BJ (cell line): ENCODE measurements around the gene USP22. TPM values are rescaled to one million over a fixed set of nuclear protein-coding genes. Genes with fewer than 3 reads are reported as not detected.

Experiments
- CTCF ChIA-PET: fragments of 350-600 bp; formaldehyde crosslinking; extraction: SDS; loops from one replicate; lab custom pipeline; 2021; ENCODE audit warnings: antibody characterized with exemption, inconsistent platforms; lab: Yijun Ruan, JAX
- POLR2A ChIA-PET: fragments of 300-600 bp; sonication (Branson Sonifier 250); formaldehyde crosslinking; extraction: SDS; loops from one replicate; lab custom pipeline; 2021; ENCODE audit warnings: antibody characterized with exemption; lab: Charles Lee
- DNase-seq: peaks from one replicate; pipeline ENCODE4 v3.0.0-alpha.2; 2011; ENCODE audit warnings: low read depth
- H3K27me3 ChIP-seq: 2 replicates; pipeline ENCODE4 v1.6.0; 2011; ENCODE audit warnings: low read length; ENCODE audit not compliant: control insufficient read depth, insufficient read depth
- H3K36me3 ChIP-seq: 2 replicates; pipeline ENCODE4 v1.5.1; 2011; ENCODE audit warnings: low read length; ENCODE audit not compliant: control insufficient read depth, insufficient read depth
- H3K4me3 ChIP-seq: 2 replicates; pipeline ENCODE4 v1.5.1; 2011; ENCODE audit warnings: low read depth, mild to moderate bottlenecking, control low read depth, low read length
- polyA plus RNA-seq: library from polyadenylated mRNA; depleted of rRNA; stranded (reverse); fragments of >200 nt; gene quantifications from 2 replicates; pipeline ENCODE4 v1.2.3, GENCODE V29; 2011
- TF ChIP-seq, protein P1 (sequence below): IDR thresholded peaks from 2 replicates; pipeline ENCODE4 v1.5.1; 2011; ENCODE audit warnings: low read depth, mild to moderate bottlenecking, control low read depth, inconsistent platforms, low read length, moderate library complexity; ENCODE audit not compliant: insufficient read depth

USP22 gene
- polyA plus RNA-seq, 1 experiment = 212 TPM

DNA sequence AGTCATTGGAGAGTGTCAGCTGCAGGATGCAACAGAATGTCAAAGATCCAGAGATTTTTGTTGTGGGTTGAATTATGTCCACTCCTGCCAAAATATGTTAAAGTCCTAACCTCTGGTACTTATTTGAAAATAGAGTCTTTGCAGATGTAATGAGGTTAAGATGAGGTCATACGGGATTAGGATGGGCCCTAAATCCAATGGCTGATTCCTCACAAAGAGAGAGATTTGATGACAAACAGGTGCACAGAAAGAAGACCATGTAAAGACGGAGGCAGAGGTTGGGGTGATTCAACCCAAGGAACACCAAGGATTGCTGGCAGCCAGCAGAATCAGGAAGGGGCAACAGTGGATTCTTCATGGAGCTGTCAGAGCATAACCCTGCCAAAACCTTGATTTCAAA, 34.5 kb upstream of the USP22 start:
- ChIA-PET CTCF (interaction anchor here (1.0 to 1.4 kb wide), 2 partner anchors 17 to 42 kb away, joined by 3 to 5 read pairs; no protein-coding TSS in a partner anchor), POLR2A (no interaction called here)
- Histone ChIP-seq H3K4me3 (no peak overlapping the region), H3K36me3 (no peaks in the 10 kb centered on the region), H3K27me3 (0 out of 2 replicates have a peak, but pooled peaks cover 2% of the 10 kb centered on the region)
- DNase-seq = no peak
- TF ChIP-seq, protein P1, sequence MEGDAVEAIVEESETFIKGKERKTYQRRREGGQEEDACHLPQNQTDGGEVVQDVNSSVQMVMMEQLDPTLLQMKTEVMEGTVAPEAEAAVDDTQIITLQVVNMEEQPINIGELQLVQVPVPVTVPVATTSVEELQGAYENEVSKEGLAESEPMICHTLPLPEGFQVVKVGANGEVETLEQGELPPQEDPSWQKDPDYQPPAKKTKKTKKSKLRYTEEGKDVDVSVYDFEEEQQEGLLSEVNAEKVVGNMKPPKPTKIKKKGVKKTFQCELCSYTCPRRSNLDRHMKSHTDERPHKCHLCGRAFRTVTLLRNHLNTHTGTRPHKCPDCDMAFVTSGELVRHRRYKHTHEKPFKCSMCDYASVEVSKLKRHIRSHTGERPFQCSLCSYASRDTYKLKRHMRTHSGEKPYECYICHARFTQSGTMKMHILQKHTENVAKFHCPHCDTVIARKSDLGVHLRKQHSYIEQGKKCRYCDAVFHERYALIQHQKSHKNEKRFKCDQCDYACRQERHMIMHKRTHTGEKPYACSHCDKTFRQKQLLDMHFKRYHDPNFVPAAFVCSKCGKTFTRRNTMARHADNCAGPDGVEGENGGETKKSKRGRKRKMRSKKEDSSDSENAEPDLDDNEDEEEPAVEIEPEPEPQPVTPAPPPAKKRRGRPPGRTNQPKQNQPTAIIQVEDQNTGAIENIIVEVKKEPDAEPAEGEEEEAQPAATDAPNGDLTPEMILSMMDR = no peak

DNA sequence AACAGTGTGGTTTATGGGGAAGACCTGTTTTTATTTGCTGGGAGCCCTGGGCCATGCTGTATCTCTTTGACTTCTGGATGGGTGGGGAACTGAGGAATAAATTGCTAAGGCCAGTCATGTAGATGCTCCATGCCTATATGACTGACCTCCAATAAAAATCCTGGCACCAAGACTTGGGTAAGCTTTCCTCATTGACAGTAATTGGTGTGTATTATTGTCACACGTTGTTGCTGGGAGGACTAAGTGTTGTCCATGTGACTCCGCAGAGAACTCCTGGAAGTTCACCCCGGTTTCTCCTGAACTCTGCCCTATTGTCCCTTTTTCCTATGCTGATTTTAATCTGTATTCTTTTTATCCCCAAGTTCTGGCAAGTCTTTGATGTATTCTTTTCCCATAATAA, 33.4 kb upstream of the USP22 start:
- POLR2A ChIA-PET = no interaction called here
- no peak overlapping the region for H3K4me3 ChIP-seq
- 0 out of 2 replicates have a peak, but pooled peaks cover 2% of the 10 kb centered on the region for H3K27me3 ChIP-seq

DNA sequence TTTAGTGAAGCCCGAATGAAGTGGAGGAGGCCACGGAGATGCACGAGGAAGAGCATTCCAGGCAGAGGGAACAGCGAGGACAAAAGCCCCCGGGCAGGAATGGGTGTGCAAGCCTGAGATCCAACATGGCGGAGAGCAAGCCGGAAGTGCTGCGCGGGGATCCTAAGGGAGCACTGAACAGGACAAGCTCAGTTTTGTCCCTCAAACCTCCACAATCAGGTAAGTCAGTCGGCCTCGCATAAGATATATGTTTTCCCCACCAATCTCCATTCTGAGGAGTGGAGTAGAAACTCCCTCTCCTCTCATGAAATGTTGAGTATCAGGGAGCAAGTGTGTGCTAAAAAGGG, 32.9 kb upstream of the USP22 start:
- Histone ChIP-seq H3K4me3 (no peak overlapping the region), H3K27me3 (0 out of 2 replicates have a peak, but pooled peaks cover 2% of the 10 kb centered on the region), H3K36me3 (no peaks in the 10 kb centered on the region)
- TF ChIP-seq, protein P1 = no peak
- POLR2A ChIA-PET = no interaction called here
- CTCF ChIA-PET = interaction anchor here (0.8 to 1.5 kb wide), 2 partner anchors 19 to 32 kb away, joined by 3 to 6 read pairs; no protein-coding TSS in a partner anchor
- DNase-seq = no peak

More for the DNA sequence above, 33.4 kb upstream of the USP22 start:
- DNase-seq = no peak
- H3K36me3 ChIP-seq = no peaks in the 10 kb centered on the region
- CTCF ChIA-PET = interaction anchor here (0.6 to 1.0 kb wide), 2 partner anchors 18 to 229 kb away, joined by 3 read pairs; no protein-coding TSS in a partner anchor
- TF ChIP-seq, protein P1 = no peak

DNA sequence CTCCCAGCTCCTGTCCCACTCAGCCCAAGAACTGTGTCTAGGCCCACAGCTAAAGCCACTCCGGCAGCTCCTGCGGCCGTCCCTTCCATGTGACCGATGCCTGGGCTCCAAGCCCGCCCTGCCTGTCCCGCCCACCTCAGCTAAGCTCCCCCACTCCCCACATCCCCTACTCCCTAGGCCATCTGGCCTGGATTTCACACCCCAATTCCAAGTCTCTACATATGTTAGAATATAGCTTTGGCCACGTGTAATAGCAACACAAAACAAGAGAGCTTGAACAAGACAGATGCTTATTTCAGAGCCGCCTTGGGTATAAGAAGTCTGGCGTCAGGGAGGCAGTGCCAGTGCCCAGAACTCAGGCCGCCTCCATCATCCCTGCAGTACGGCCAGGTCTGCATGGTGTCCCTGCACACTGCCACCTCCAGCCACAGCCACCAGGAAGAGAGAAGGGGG, 30.0 kb upstream of the USP22 start:
- H3K36me3 ChIP-seq = no peaks in the 10 kb centered on the region
- POLR2A ChIA-PET = no interaction called here
- no peak overlapping the region for H3K4me3 ChIP-seq
- CTCF ChIA-PET = no interaction called here
- TF ChIP-seq, protein P1 = no peak
- H3K27me3 ChIP-seq = peaks cover 2% of the 10 kb centered on the region; the same call in 1 of the 2 replicates
- no peak for DNase-seq

DNA sequence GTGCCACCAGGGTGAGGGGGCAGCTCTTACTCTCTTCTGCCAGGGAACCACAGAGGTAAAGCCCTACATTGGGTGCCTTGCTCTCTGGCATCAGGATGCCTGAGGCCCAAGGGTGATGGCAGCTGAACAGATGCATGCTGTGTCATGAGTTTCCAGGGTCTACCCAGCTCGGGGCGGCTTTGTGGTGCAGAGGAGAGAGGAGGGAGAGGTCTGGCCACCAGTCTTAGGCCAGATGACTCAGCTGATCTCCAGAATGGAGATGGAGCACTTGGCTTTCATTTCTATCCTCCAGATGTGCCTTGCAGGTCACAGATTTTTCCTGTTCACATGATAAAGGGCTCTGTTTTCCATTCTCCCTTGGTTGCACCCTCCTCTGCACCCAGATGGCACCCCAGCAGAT, 23.6 kb upstream of the USP22 start:
- ChIA-PET POLR2A (no interaction called here), CTCF (interaction anchor here (1.3 kb wide), 1 partner anchor 23 kb away, joined by 4 read pairs; no protein-coding TSS in a partner anchor)
- H3K27me3 ChIP-seq = peaks cover 2% of the 10 kb centered on the region
- TF ChIP-seq, protein P1 = no peak
- H3K4me3 ChIP-seq = no peak overlapping the region
- DNase-seq = no peak
- no peaks in the 10 kb centered on the region for H3K36me3 ChIP-seq
